HG02798 (cell line): ENCODE results near the gene VPS11.
A peak's percentile ranks its signal among the peaks of the same experiment; 100 is the strongest.

Source experiments
- ATAC-seq: cut with Tn5 transposase; IDR thresholded peaks from one replicate; pipeline ENCODE4 v1.9.1; 2021; ENCODE audit warnings: mild to moderate bottlenecking; ENCODE audit not compliant: unreplicated experiment, poor library complexity

Gene VPS11

GRCh38 chr11:119077839-119078238, 10.2 kb downstream of the VPS11 start:
- ATAC-seq, result no peak

GRCh38 chr11:119078675-119079420, 11.2 kb downstream of the VPS11 start:
- no peak for ATAC-seq

- ATAC-seq, result no peak
Observed at GRCh38 chr11:119081682-119082260, 14.2 kb downstream of the VPS11 start.

GRCh38 chr11:119084663-119085436, 17.2 kb downstream of the VPS11 start, which contains the start of gene HMBS:
Gene HMBS, plus strand, starts transcription at chr11:119084881. Its CDS starts 153 bp downstream, at chr11:119085034.
- peak; percentile 89 for ATAC-seq

- ATAC-seq, result peak; percentile 19
Observed at GRCh38 chr11:119085437-119085847, 17.8 kb downstream of the VPS11 start.

- no peak for ATAC-seq
Observed at GRCh38 chr11:119087123-119087522, 19.5 kb downstream of the VPS11 start.

- no peak for ATAC-seq
Observed at GRCh38 chr11:119087747-119088241, 20.2 kb downstream of the VPS11 start.

GRCh38 chr11:119088406-119088805, 20.8 kb downstream of the VPS11 start:
- ATAC-seq, result no peak

GRCh38 chr11:119089319-119089718, 21.7 kb downstream of the VPS11 start:
- ATAC-seq, result no peak

GRCh38 chr11:119091178-119091577, 23.6 kb downstream of the VPS11 start:
- no peak for ATAC-seq

GRCh38 chr11:119091966-119092879, 24.6 kb downstream of the VPS11 start:
- no peak for ATAC-seq

- no peak for ATAC-seq
Observed at GRCh38 chr11:119092880-119093842, 25.5 kb downstream of the VPS11 start.

GRCh38 chr11:119093942-119094815, 26.6 kb downstream of the VPS11 start:
- ATAC-seq, result peak; percentile 7

- peak; percentile 38 for ATAC-seq
Observed at GRCh38 chr11:119094816-119095065, 27.1 kb downstream of the VPS11 start.

- peak; percentile 87 for ATAC-seq
Observed at GRCh38 chr11:119095066-119095880, 27.7 kb downstream of the VPS11 start.

GRCh38 chr11:119099711-119100110, 32.1 kb downstream of the VPS11 start:
- no peak for ATAC-seq

- no peak for ATAC-seq
Observed at GRCh38 chr11:119100246-119100970, 32.8 kb downstream of the VPS11 start.
